Measurements from ENCODE around the gene PRPS1L1.

PRPS1L1 gene

DNA sequence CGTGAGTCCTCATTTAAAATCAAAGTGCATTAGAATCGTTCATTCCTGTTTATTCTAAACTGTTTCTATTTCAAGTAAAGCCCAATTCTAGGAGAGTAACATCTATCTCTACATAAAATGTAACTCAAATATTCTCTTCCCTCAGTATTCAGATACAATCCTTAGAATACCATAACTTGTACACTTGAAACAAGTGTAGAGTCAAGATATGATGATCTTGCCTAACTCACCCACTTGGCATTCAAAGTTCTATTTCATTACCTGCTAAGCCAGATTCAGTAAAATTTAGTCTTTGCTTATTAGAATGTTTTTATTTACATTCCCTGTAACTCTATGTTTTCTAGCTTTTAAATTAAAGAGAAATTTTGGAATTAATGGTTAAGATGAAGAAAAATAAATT is 31.6 kb downstream of the PRPS1L1 start:
- TF ChIP-seq, protein P1, sequence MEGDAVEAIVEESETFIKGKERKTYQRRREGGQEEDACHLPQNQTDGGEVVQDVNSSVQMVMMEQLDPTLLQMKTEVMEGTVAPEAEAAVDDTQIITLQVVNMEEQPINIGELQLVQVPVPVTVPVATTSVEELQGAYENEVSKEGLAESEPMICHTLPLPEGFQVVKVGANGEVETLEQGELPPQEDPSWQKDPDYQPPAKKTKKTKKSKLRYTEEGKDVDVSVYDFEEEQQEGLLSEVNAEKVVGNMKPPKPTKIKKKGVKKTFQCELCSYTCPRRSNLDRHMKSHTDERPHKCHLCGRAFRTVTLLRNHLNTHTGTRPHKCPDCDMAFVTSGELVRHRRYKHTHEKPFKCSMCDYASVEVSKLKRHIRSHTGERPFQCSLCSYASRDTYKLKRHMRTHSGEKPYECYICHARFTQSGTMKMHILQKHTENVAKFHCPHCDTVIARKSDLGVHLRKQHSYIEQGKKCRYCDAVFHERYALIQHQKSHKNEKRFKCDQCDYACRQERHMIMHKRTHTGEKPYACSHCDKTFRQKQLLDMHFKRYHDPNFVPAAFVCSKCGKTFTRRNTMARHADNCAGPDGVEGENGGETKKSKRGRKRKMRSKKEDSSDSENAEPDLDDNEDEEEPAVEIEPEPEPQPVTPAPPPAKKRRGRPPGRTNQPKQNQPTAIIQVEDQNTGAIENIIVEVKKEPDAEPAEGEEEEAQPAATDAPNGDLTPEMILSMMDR (IDR thresholded peaks at IDR 0.05) = no peak
- no peak overlapping the region for H3K27ac ChIP-seq
- no peak for DNase-seq
- no peak overlapping the region for H3K4me3 ChIP-seq
- no peaks in the 10 kb centered on the region for H3K4me1 ChIP-seq
- no peaks in the 10 kb centered on the region for H3K27me3 ChIP-seq
- intact Hi-C loops (cut with DNase I; ENCODE audit: low total_unique reads) = no loop called here
- H3K36me3 ChIP-seq = no peaks in the 10 kb centered on the region
- peaks cover 0 to 6% (median 0%) of the 10 kb centered on the region in 3 donors for H3K9me3 ChIP-seq

DNA sequence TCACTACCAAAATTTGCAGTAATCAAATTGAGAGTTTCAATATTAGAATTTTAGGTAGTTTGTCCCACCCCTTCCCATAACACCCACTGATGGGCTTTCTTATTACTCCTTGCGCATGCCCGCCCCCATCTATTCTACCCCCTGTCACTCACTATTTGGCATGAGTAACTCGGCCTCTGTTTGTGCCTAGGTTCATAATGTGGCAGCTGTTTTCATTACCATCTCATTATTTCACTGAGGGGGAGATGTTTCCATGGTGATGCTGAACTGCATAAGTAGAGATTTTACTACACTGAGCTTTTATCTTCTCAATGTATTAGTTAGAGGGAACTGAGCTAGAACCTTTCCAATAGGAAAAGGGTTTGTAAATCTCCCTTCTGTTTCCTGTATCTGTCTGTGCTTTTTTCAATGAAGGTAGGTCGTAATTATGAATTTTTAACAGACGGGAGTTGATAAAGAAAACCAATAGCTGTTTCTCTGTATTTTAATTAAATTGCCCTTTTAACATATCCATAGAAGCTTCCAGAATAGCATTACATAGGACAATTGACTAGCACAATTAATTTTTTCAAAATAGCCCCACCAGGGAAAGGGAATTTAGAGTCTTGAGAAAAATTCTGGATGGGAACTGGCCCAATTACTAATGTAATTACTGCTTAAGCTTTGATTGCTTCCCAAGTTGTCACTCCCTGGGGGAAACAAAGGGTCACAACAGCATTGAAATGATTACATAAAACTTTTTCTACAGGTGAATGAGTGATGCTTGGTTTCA is 33.4 kb downstream of the PRPS1L1 start:
- no peak for DNase-seq
- Histone ChIP-seq H3K27me3 (no peaks in the 10 kb centered on the region), H3K9me3 (peaks cover 0 to 6% (median 0%) of the 10 kb centered on the region in 3 donors), H3K36me3 (no peaks in the 10 kb centered on the region), H3K4me1 (no peaks in the 10 kb centered on the region), H3K27ac (no peak overlapping the region), H3K4me3 (no peak overlapping the region)
- intact Hi-C loops (cut with DNase I; ENCODE audit: low total_unique reads) = no loop called here
- TF ChIP-seq, protein P1 (IDR thresholded peaks at IDR 0.05) = no peak

DNA sequence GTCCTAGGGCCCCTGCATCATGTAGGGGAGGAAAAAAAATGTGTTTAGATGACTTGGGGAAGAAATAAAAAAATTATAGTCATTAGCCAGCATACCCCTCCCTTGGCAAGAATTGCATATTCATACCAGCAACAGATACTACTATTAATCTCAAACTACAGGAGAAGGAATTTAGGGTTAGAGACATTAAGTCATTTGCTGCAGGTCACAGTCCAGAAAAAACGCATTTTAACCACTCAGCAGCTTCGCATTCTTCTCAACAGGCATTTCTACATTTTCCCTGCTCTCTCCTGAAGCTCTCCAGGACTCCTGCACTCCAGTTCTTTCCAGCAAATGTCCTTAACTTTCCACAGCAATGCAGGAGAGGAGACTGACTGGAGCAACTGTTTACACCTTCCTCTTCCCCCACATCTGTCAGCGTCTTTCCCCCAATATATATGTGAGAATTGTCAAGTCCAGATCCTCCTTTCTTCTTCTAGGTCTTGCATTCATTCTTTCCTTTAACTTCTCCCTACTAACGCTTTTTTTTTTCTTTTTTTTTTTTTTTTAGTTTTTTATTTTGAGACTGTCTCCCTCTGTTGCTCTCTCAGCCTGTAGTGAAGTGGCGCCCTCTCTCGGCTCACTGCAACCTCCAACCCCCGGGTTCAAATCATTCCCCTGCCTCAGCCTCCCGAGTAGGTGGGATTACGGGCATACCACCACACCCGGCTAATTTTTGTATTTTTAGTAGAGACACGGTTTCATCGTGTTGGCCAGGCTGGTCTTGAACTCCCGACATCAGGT is 35.6 kb downstream of the PRPS1L1 start:
- Histone ChIP-seq H3K4me3 (no peak overlapping the region), H3K27ac (no peak overlapping the region), H3K9me3 (no peaks in the 10 kb centered on the region), H3K36me3 (no peaks in the 10 kb centered on the region), H3K27me3 (no peaks in the 10 kb centered on the region), H3K4me1 (peaks cover 0 to 2% (median 0%) of the 10 kb centered on the region in 4 donors)
- DNase-seq = no peak
- intact Hi-C loops (cut with DNase I; ENCODE audit: low total_unique reads) = no loop called here
- TF ChIP-seq, protein P1 (IDR thresholded peaks at IDR 0.05) = no peak

DNA sequence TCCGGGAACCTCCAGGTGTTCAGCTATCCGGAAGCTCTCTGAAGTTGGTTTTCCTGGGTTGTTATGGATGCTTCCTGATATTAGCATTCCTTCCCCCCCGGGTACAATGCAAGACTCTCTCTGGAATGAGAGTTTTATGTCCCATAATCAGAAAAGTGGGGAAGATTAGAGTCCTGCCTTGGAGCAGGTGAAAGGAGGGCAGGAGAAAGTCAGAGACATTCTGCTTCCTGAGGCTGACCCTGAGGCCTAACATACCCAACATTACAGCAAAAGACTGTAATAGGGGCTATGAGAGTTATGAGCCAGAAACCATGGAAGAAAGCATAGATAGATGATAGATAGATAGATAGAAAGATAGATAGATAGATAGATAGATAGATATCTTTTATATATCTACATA is 36.9 kb downstream of the PRPS1L1 start:
- DNase-seq = no peak
- no peak overlapping the region for H3K27ac ChIP-seq
- H3K36me3 ChIP-seq = no peaks in the 10 kb centered on the region
- TF ChIP-seq, protein P1 (IDR thresholded peaks at IDR 0.05) = no peak
- H3K9me3 ChIP-seq = no peaks in the 10 kb centered on the region
- peaks cover 0 to 9% (median 0%) of the 10 kb centered on the region in 4 donors for H3K4me1 ChIP-seq
- H3K4me3 ChIP-seq = no peak overlapping the region
- intact Hi-C loops (cut with DNase I; ENCODE audit: low total_unique reads) = no loop called here
- no peaks in the 10 kb centered on the region for H3K27me3 ChIP-seq

DNA sequence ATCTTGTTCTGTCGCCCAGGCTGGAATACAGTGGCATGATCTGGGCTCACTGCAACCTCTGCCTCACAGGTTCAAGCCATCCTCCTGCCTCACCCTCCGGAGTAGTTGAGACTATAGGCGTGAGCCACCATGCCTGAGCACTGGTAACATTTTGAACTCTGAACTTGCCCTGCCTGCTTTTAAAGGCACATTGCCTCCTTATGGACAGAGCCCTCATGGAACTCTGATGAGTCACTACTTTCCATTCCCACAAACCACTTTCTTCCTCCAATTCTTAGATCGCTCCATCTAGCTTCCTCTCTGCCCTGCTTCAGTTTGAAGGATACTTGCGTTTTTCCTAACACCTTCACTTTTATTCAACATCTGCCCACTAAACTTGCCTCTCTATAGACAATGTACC is 38.1 kb downstream of the PRPS1L1 start:
- Histone ChIP-seq H3K9me3 (no peaks in the 10 kb centered on the region), H3K27me3 (no peaks in the 10 kb centered on the region), H3K4me3 (no peak overlapping the region), H3K36me3 (no peaks in the 10 kb centered on the region), H3K27ac (no peak overlapping the region), H3K4me1 (peaks cover 0 to 9% (median 0%) of the 10 kb centered on the region in 4 donors)
- DNase-seq = no peak
- intact Hi-C loops (cut with DNase I; ENCODE audit: low total_unique reads) = no loop called here
- TF ChIP-seq, protein P1 (IDR thresholded peaks at IDR 0.05) = no peak

All from tibial artery (tissue), 4 donors.